ENCODE results near the gene EIF1AD.

The EIF1AD gene

DNA sequence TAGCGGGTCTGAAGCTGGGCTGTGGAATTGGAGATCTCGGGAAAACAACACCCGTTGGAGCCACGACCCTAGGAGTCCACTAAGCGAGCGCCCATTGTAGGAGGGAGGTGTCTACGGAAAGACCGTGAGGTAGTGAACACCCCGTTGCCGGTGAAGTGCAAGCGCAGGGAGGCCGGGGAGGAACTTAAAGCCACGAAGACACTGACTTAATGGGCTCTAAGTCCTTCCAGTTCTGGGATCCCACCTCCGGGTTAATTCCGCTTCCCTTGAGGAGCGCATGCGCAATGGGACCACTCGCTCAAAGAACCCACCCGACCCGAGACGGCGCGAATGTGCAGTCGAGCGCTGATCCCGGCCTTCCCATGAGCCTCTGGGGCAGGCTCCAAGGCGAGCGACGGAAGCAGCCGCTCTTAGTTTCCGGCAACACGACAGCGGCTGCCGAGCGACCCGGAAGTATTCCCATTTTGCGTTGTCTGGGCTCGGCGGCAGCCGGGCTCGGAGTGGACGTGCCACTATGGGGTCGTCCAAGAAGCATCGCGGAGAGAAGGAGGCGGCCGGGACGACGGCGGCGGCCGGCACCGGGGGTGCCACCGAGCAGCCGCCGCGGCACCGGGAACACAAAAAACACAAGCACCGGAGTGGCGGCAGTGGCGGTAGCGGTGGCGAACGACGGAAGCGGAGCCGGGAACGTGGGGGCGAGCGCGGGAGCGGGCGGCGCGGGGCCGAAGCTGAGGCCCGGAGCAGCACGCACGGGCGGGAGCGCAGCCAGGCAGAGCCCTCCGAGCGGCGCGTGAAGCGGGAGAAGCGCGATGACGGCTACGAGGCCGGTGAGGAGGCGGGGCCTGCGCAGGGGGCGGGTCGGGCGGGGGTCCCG is 40.5 kb downstream of the EIF1AD start, which contains the start of gene SART1:
TSS of gene SART1 (plus strand) at position 468 of the 874 bp plus-strand sequence. CDS start at position 515, 47 bp downstream.
- DNase-seq = peak; percentile 98 to 99 (median 98)
- peaks cover 12 to 29% (median 22%) of the 10 kb centered on the region in 4 experiments for H3K4me1 ChIP-seq (ENCODE audit: control extremely low read depth in 1 of 4, control insufficient read depth in 4 of 4, insufficient read depth in 4 of 4, low read length in 3 of 4)
- ChIA-PET POLR2A (interaction anchor here (0.9 to 1.2 kb wide), 4 partner anchors 38 to 70 kb away, joined by 3 to 5 read pairs (median 4); partner anchors contain the start of gene FOSL1), CTCF (interaction anchor here (0.6 to 3.2 kb wide), 8 partner anchors 9 to 71 kb away, joined by 3 to 6 read pairs (median 4); partner anchors contain the start of gene CCDC85B)
- no peaks in the 10 kb centered on the region for H3K9me3 ChIP-seq (ENCODE audit: control extremely low read depth in 1 of 5, control insufficient read depth in 4 of 5, insufficient read depth in 2 of 5, low read depth in 1 of 5, low read length in 4 of 5)
- H3K27me3 ChIP-seq (replicated peaks in 2 of 5; ENCODE audit: control insufficient read depth in 4 of 5, insufficient read depth in 5 of 5, low read length in 4 of 5) = no peaks in the 10 kb centered on the region
- H3K27ac ChIP-seq (ENCODE audit: insufficient read depth in 1 of 2, low read depth in 1 of 2, low read length in 2 of 2, poor library complexity in 1 of 2, severe bottlenecking in 2 of 2) = peak within 1 kb of the TSS; percentile 92 to 95
- peaks cover 0 to 29% (median 25%) of the 10 kb centered on the region in 4 experiments for H3K36me3 ChIP-seq (ENCODE audit: control insufficient read depth in 4 of 4, insufficient read depth in 4 of 4, low read length in 3 of 4)
- peak within 1 kb of the TSS; percentile 67 to 96 (median 90) for H3K4me3 ChIP-seq (ENCODE audit: control insufficient read depth in 1 of 7, extremely low read depth in 1 of 7, insufficient read depth in 4 of 7, low read depth in 2 of 7, low read length in 6 of 7)
- under 1% methylated on average over 84 of the region's 97 CpGs for WGBS (ENCODE audit: insufficient coverage)

DNA sequence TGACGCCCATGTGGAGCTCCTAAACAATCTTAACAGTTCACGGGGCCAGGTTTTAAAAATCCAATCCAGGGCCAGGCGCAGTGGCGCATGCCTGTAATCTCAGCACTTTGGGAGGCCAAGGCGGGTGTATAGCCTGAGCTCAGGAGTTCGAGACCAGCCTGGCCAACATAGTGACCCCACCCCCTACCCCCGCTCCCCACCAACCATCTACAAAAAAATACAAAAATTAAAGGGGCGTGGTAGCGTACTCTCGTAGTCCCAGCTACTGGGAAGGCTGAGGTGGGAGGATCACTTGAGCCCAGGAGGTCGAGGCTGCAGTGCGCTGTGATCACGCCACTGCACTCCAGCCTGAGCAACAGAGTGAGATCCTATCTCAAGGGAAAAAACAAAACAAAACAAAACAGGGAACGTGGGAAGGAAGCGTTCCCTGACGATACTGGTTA is 41.1 kb downstream of the EIF1AD start:
- H3K4me3 ChIP-seq (ENCODE audit: control insufficient read depth in 1 of 7, extremely low read depth in 1 of 7, insufficient read depth in 4 of 7, low read depth in 2 of 7, low read length in 6 of 7) = peak overlapping the region; percentile 67 to 96 (median 90)
- ChIA-PET CTCF (interaction anchor here (1.0 to 3.2 kb wide), 5 partner anchors 10 to 70 kb away, joined by 3 to 6 read pairs (median 5); partner anchors contain the start of gene CCDC85B), POLR2A (interaction anchor here (0.9 to 1.2 kb wide), 3 partner anchors 37 to 69 kb away, joined by 3 to 5 read pairs (median 4); no protein-coding TSS in a partner anchor)
- H3K36me3 ChIP-seq (ENCODE audit: control insufficient read depth in 4 of 4, insufficient read depth in 4 of 4, low read length in 3 of 4) = peaks cover 0 to 23% (median 20%) of the 10 kb centered on the region in 4 experiments
- no peaks in the 10 kb centered on the region for H3K27me3 ChIP-seq (replicated peaks in 2 of 5; ENCODE audit: control insufficient read depth in 4 of 5, insufficient read depth in 5 of 5, low read length in 4 of 5)
- no peaks in the 10 kb centered on the region for H3K9me3 ChIP-seq (ENCODE audit: control extremely low read depth in 1 of 5, control insufficient read depth in 4 of 5, insufficient read depth in 2 of 5, low read depth in 1 of 5, low read length in 4 of 5)
- H3K27ac ChIP-seq (ENCODE audit: insufficient read depth in 1 of 2, low read depth in 1 of 2, low read length in 2 of 2, poor library complexity in 1 of 2, severe bottlenecking in 2 of 2) = peak overlapping the region; percentile 92 to 95
- DNase-seq = peak in 1 of 3 donors; percentile 12
- H3K4me1 ChIP-seq (ENCODE audit: control extremely low read depth in 1 of 4, control insufficient read depth in 4 of 4, insufficient read depth in 4 of 4, low read length in 3 of 4) = peaks cover 12 to 29% (median 22%) of the 10 kb centered on the region in 4 experiments
- WGBS (ENCODE audit: insufficient coverage) = 55% methylated on average over 7 of the region's 16 CpGs

GRCh38 chr11:65958774-65959420 is 43.1 kb downstream of the EIF1AD start:
- no peak for DNase-seq
- H3K4me1 ChIP-seq (ENCODE audit: control extremely low read depth in 1 of 4, control insufficient read depth in 4 of 4, insufficient read depth in 4 of 4, low read length in 3 of 4) = peaks cover 12 to 29% (median 21%) of the 10 kb centered on the region in 4 experiments
- ChIA-PET POLR2A (interaction anchor here (0.6 kb wide), 1 partner anchor 179 kb away, joined by 3 read pairs; no protein-coding TSS in a partner anchor), CTCF (interaction anchor here (0.8 to 1.5 kb wide), 10 partner anchors 23 to 107 kb away, joined by 3 to 5 read pairs (median 3); partner anchors contain the start of gene FOSL1)
- peaks cover 0 to 3% (median 2%) of the 10 kb centered on the region in 4 experiments for H3K36me3 ChIP-seq (ENCODE audit: control insufficient read depth in 4 of 4, insufficient read depth in 4 of 4, low read length in 3 of 4)
- no peaks in the 10 kb centered on the region for H3K9me3 ChIP-seq (ENCODE audit: control extremely low read depth in 1 of 5, control insufficient read depth in 4 of 5, insufficient read depth in 2 of 5, low read depth in 1 of 5, low read length in 4 of 5)
- H3K27ac ChIP-seq (ENCODE audit: insufficient read depth in 1 of 2, low read depth in 1 of 2, low read length in 2 of 2, poor library complexity in 1 of 2, severe bottlenecking in 2 of 2) = no peak overlapping the region
- no peaks in the 10 kb centered on the region for H3K27me3 ChIP-seq (replicated peaks in 2 of 5; ENCODE audit: control insufficient read depth in 4 of 5, insufficient read depth in 5 of 5, low read length in 4 of 5)
- H3K4me3 ChIP-seq (ENCODE audit: control insufficient read depth in 1 of 7, extremely low read depth in 1 of 7, insufficient read depth in 4 of 7, low read depth in 2 of 7, low read length in 6 of 7) = no peak overlapping the region
- 99% methylated on average over 11 of the region's 17 CpGs for WGBS (ENCODE audit: insufficient coverage)

GRCh38 chr11:65958291-65958690 is 43.7 kb downstream of the EIF1AD start:
- ChIA-PET CTCF (interaction anchor here (0.8 to 1.5 kb wide), 11 partner anchors 17 to 107 kb away, joined by 3 to 6 read pairs (median 3); partner anchors contain the start of gene FOSL1), POLR2A (interaction anchor here (0.6 kb wide), 1 partner anchor 180 kb away, joined by 3 read pairs; no protein-coding TSS in a partner anchor)
- Histone ChIP-seq H3K27me3 (replicated peaks in 2 of 5; ENCODE audit: control insufficient read depth in 4 of 5, insufficient read depth in 5 of 5, low read length in 4 of 5) (no peaks in the 10 kb centered on the region), H3K27ac (ENCODE audit: insufficient read depth in 1 of 2, low read depth in 1 of 2, low read length in 2 of 2, poor library complexity in 1 of 2, severe bottlenecking in 2 of 2) (no peak overlapping the region), H3K9me3 (ENCODE audit: control extremely low read depth in 1 of 5, control insufficient read depth in 4 of 5, insufficient read depth in 2 of 5, low read depth in 1 of 5, low read length in 4 of 5) (no peaks in the 10 kb centered on the region), H3K4me3 (ENCODE audit: control insufficient read depth in 1 of 7, extremely low read depth in 1 of 7, insufficient read depth in 4 of 7, low read depth in 2 of 7, low read length in 6 of 7) (no peak overlapping the region), H3K4me1 (ENCODE audit: control extremely low read depth in 1 of 4, control insufficient read depth in 4 of 4, insufficient read depth in 4 of 4, low read length in 3 of 4) (peaks cover 12 to 25% (median 19%) of the 10 kb centered on the region in 4 experiments), H3K36me3 (ENCODE audit: control insufficient read depth in 4 of 4, insufficient read depth in 4 of 4, low read length in 3 of 4) (no peaks in the 10 kb centered on the region)
- 72% methylated on average over 2 of the region's 4 CpGs for WGBS (ENCODE audit: insufficient coverage)
- no peak for DNase-seq

- Histone ChIP-seq H3K9me3 (ENCODE audit: control extremely low read depth in 1 of 5, control insufficient read depth in 4 of 5, insufficient read depth in 2 of 5, low read depth in 1 of 5, low read length in 4 of 5) (no peaks in the 10 kb centered on the region), H3K27me3 (replicated peaks in 2 of 5; ENCODE audit: control insufficient read depth in 4 of 5, insufficient read depth in 5 of 5, low read length in 4 of 5) (no peaks in the 10 kb centered on the region), H3K27ac (ENCODE audit: insufficient read depth in 1 of 2, low read depth in 1 of 2, low read length in 2 of 2, poor library complexity in 1 of 2, severe bottlenecking in 2 of 2) (no peak overlapping the region), H3K4me1 (ENCODE audit: control extremely low read depth in 1 of 4, control insufficient read depth in 4 of 4, insufficient read depth in 4 of 4, low read length in 3 of 4) (peaks cover 0 to 7% (median 2%) of the 10 kb centered on the region in 4 experiments), H3K4me3 (ENCODE audit: control insufficient read depth in 1 of 7, extremely low read depth in 1 of 7, insufficient read depth in 4 of 7, low read depth in 2 of 7, low read length in 6 of 7) (no peak overlapping the region), H3K36me3 (ENCODE audit: control insufficient read depth in 4 of 4, insufficient read depth in 4 of 4, low read length in 3 of 4) (no peaks in the 10 kb centered on the region)
- no peak for DNase-seq
- 80% methylated on average over 4 of the region's 8 CpGs for WGBS (ENCODE audit: insufficient coverage)
- POLR2A ChIA-PET = interaction anchor here (0.7 kb wide), 1 partner anchor 32 kb away, joined by 4 read pairs; no protein-coding TSS in a partner anchor
- CTCF ChIA-PET = no interaction called here
These were observed 47.2 kb downstream of the EIF1AD start for GRCh38 chr11:65954771-65955170.

GRCh38 chr11:65953471-65953870 is 48.5 kb downstream of the EIF1AD start:
- DNase-seq = no peak
- POLR2A ChIA-PET = interaction anchor here (0.7 kb wide), 1 partner anchor 26 kb away, joined by 3 read pairs; no protein-coding TSS in a partner anchor
- Histone ChIP-seq H3K36me3 (ENCODE audit: control insufficient read depth in 4 of 4, insufficient read depth in 4 of 4, low read length in 3 of 4) (no peaks in the 10 kb centered on the region), H3K4me1 (ENCODE audit: control extremely low read depth in 1 of 4, control insufficient read depth in 4 of 4, insufficient read depth in 4 of 4, low read length in 3 of 4) (peaks cover 0 to 6% (median 2%) of the 10 kb centered on the region in 4 experiments), H3K27me3 (replicated peaks in 2 of 5; ENCODE audit: control insufficient read depth in 4 of 5, insufficient read depth in 5 of 5, low read length in 4 of 5) (no peaks in the 10 kb centered on the region), H3K27ac (ENCODE audit: insufficient read depth in 1 of 2, low read depth in 1 of 2, low read length in 2 of 2, poor library complexity in 1 of 2, severe bottlenecking in 2 of 2) (no peak overlapping the region), H3K4me3 (ENCODE audit: control insufficient read depth in 1 of 7, extremely low read depth in 1 of 7, insufficient read depth in 4 of 7, low read depth in 2 of 7, low read length in 6 of 7) (no peak overlapping the region), H3K9me3 (ENCODE audit: control extremely low read depth in 1 of 5, control insufficient read depth in 4 of 5, insufficient read depth in 2 of 5, low read depth in 1 of 5, low read length in 4 of 5) (no peaks in the 10 kb centered on the region)
- WGBS (ENCODE audit: insufficient coverage) = over 99% methylated on average over 17 of the region's 20 CpGs
- CTCF ChIA-PET = interaction anchor here (0.9 to 1.3 kb wide), 2 partner anchors 10 to 17 kb away, joined by 3 to 6 read pairs; no protein-coding TSS in a partner anchor
